GM23338 (cell line): ENCODE results near the gene IMPG2. TPM values are rescaled to one million over a fixed set of nuclear protein-coding genes. Genes with fewer than 3 reads are reported as not detected.

Source experiments
- ATAC-seq: fragments of 200-7000 bp; cut with Tn5 transposase; 3 replicates; pipeline ENCODE4 v1.9.1; 2020
- DNase-seq: peaks from one replicate; pipeline ENCODE4 v3.0.0-alpha.2; 2015; ENCODE audit warnings: low spot score
- H2AFZ ChIP-seq: fragments of 200-600 bp; sonication (generic); 2 replicates; pipeline ENCODE4 v1.8.0; 2016; ENCODE audit warnings: antibody characterized with exemption, mild to moderate bottlenecking, moderate library complexity
- H3F3A ChIP-seq: fragments of 200-600 bp; sonication (generic); replicated peaks from 2 replicates; pipeline ENCODE4 v1.8.0; 2017; ENCODE audit warnings: antibody characterized with exemption, mixed run types, low read depth
- H3K27ac ChIP-seq: fragments of 200-600 bp; sonication (generic); 2 replicates; pipeline ENCODE4 v1.6.1; 2016; ENCODE audit warnings: low read depth
- H3K27me3 ChIP-seq: fragments of 200-600 bp; sonication (generic); 2 replicates; pipeline ENCODE4 v1.8.0; 2016; ENCODE audit warnings: mild to moderate bottlenecking, mixed run types, moderate library complexity; ENCODE audit not compliant: insufficient read depth
- H3K36me3 ChIP-seq: fragments of 200-600 bp; sonication (generic); 2 replicates; pipeline ENCODE4 v1.8.0; 2016; ENCODE audit warnings: mild to moderate bottlenecking; ENCODE audit not compliant: insufficient read depth
- H3K4me1 ChIP-seq: fragments of 200-600 bp; sonication (generic); 2 replicates; pipeline ENCODE4 v1.8.0; 2016; ENCODE audit warnings: mild to moderate bottlenecking, moderate library complexity; ENCODE audit not compliant: insufficient read depth
- H3K4me2 ChIP-seq: fragments of 200-600 bp; sonication (generic); 2 replicates; pipeline ENCODE4 v1.7.1; 2017; ENCODE audit warnings: mixed run types
- H3K4me3 ChIP-seq: fragments of 200-600 bp; sonication (generic); 2 replicates; pipeline ENCODE4 v1.6.1; 2016; ENCODE audit warnings: mixed run types
- H3K79me2 ChIP-seq: fragments of 200-600 bp; sonication (generic); replicated peaks from 2 replicates; pipeline ENCODE4 v1.8.0; 2017; ENCODE audit warnings: mild to moderate bottlenecking; ENCODE audit not compliant: insufficient read depth
- H3K9me2 ChIP-seq: fragments of 200-600 bp; sonication (generic); 2 replicates; pipeline ENCODE4 v1.8.0; 2017; ENCODE audit not compliant: insufficient read depth
- H4K20me1 ChIP-seq: fragments of 200-600 bp; sonication (generic); replicated peaks from 2 replicates; pipeline ENCODE4 v1.8.0; 2017; ENCODE audit warnings: mild to moderate bottlenecking; ENCODE audit not compliant: insufficient read depth
- H3K27ac Mint-ChIP-seq: 2 replicates; pipeline ENCODE4 v1.8.0; 2020; ENCODE audit warnings: inconsistent platforms, mild to moderate bottlenecking, moderate library complexity, mixed read lengths
- H3K27me3 Mint-ChIP-seq: 3 replicates; pipeline ENCODE4 v1.8.0; 2022; ENCODE audit warnings: low read depth, mild to moderate bottlenecking, moderate library complexity, mixed read lengths, inconsistent platforms; ENCODE audit not compliant: insufficient read depth, poor library complexity
- H3K36me3 Mint-ChIP-seq: 3 replicates; pipeline ENCODE4 v1.8.0; 2021; ENCODE audit warnings: low read depth, mild to moderate bottlenecking, inconsistent platforms, moderate library complexity, mixed read lengths
- H3K4me1 Mint-ChIP-seq: 3 replicates; pipeline ENCODE4 v1.8.0; 2020; ENCODE audit warnings: mild to moderate bottlenecking, inconsistent platforms, mixed read lengths
- H3K4me3 Mint-ChIP-seq: 3 replicates; pipeline ENCODE4 v1.8.0; 2021; ENCODE audit warnings: moderate library complexity, mild to moderate bottlenecking, inconsistent platforms, mixed read lengths
- H3K9me3 Mint-ChIP-seq: 3 replicates; pipeline ENCODE4 v1.8.0; 2020; ENCODE audit warnings: moderate library complexity, mild to moderate bottlenecking, inconsistent platforms, mixed read lengths
- CREB1 ChIP-seq: fragments of 250-450 bp; sonication (Bioruptor Pico); IDR thresholded peaks from 2 replicates; pipeline ENCODE4 v1.5.0; 2020; ENCODE audit warnings: low read depth, mild to moderate bottlenecking, moderate library complexity
- CTCF ChIP-seq, 2 experiments: fragments of 200-600 bp in 1 of 2; sonication (generic) in 1 of 2; conservative IDR thresholded peaks; 2 replicates each; pipeline versions ENCODE4 v1.5.1 to v1.6.1; 2016 to 2017; ENCODE audit warnings: antibody characterized with exemption in 2 of 2, low read depth in 2 of 2, mild to moderate bottlenecking in 2 of 2, moderate library complexity in 1 of 2
- ETS1 ChIP-seq: IDR thresholded peaks from 2 replicates; pipeline ENCODE4 v1.6.1; 2016; ENCODE audit warnings: antibody characterized with exemption
- EZH2 ChIP-seq: fragments of 200-600 bp; sonication (generic); IDR thresholded peaks from one replicate; pipeline ENCODE4 v1.8.0; 2017; ENCODE audit warnings: antibody characterized with exemption, mild to moderate bottlenecking, low read depth; ENCODE audit not compliant: unreplicated experiment
- EZH2phosphoT487 ChIP-seq: fragments of 200-600 bp; sonication (generic); IDR thresholded peaks from one replicate; pipeline ENCODE4 v1.8.1; 2018; ENCODE audit warnings: antibody characterized with exemption; ENCODE audit not compliant: unreplicated experiment
- JUNB ChIP-seq: IDR thresholded peaks from one replicate; pipeline ENCODE4 v1.6.1; 2016; ENCODE audit warnings: antibody characterized with exemption; ENCODE audit not compliant: unreplicated experiment
- NANOG ChIP-seq: IDR thresholded peaks from 2 replicates; pipeline ENCODE4 v1.6.1; 2016; ENCODE audit warnings: antibody characterized with exemption, borderline replicate concordance
- POLR2AphosphoS5 ChIP-seq: IDR thresholded peaks from 2 replicates; pipeline ENCODE4 v1.6.1; 2016; ENCODE audit warnings: antibody characterized with exemption, low read depth
- REST ChIP-seq: IDR thresholded peaks from one replicate; pipeline ENCODE4 v1.6.1; 2018; ENCODE audit warnings: antibody characterized with exemption; ENCODE audit not compliant: unreplicated experiment
- STAT1 ChIP-seq: IDR thresholded peaks from one replicate; pipeline ENCODE4 v1.6.1; 2016; ENCODE audit warnings: antibody characterized with exemption; ENCODE audit not compliant: unreplicated experiment
- ZNF114 ChIP-seq: fragments of 250-450 bp; sonication (Bioruptor Pico); IDR thresholded peaks from 2 replicates; pipeline ENCODE4 v1.5.0; 2020; ENCODE audit warnings: mild to moderate bottlenecking, moderate library complexity
- ZNF331 ChIP-seq: fragments of 250-450 bp; sonication (Bioruptor Pico); IDR thresholded peaks from 2 replicates; pipeline ENCODE4 v1.5.0; 2020; ENCODE audit warnings: low read depth, mild to moderate bottlenecking, moderate library complexity
- ZNF462 ChIP-seq: fragments of 250-450 bp; sonication (Bioruptor Pico); IDR thresholded peaks from 2 replicates; pipeline ENCODE4 v1.5.0; 2020; ENCODE audit warnings: mild to moderate bottlenecking, moderate library complexity
- polyA plus RNA-seq: library from polyadenylated mRNA; unstranded; fragments of >200 nt; fragmentation: Nextera tagmentation; extraction: Ambion mirVana; gene quantifications from 2 replicates; pipeline ENCODE4 v1.2.1, GENCODE V29; 2016
- total RNA-seq: library from RNA; depleted of rRNA; stranded (reverse); fragments of >200 nt; shearing (Covaris generic); gene quantifications from 2 replicates; pipeline ENCODE4 v1.2.3, GENCODE V29; 2014

The IMPG2 gene
- total and polyA plus RNA-seq, 2 experiments from 2014 or later = not detected

- 0 out of 2 replicates have a peak, but pooled peaks cover 4% of the 10 kb centered on the region for H3K9me2 ChIP-seq
- Mint-ChIP-seq H3K9me3 (peaks cover 39% of the 10 kb centered on the region), H3K4me1 (no peaks in the 10 kb centered on the region), H3K36me3 (peaks cover 23% of the 10 kb centered on the region), H3K27me3 (peaks cover 2% of the 10 kb centered on the region), H3K4me3 (no peak overlapping the region), H3K27ac (no peak overlapping the region)
- H3F3A ChIP-seq = no peaks in the 10 kb centered on the region
- 0 out of 2 replicates have a peak, but pooled peaks cover 6% of the 10 kb centered on the region for H3K36me3 ChIP-seq
- DNase-seq (no peak), ATAC-seq (no peak)
- H3K79me2 ChIP-seq = no peaks in the 10 kb centered on the region
- H2AFZ ChIP-seq = no peak overlapping the region
- H3K27ac ChIP-seq = no peak overlapping the region
- no peaks in the 10 kb centered on the region for H3K4me1 ChIP-seq
- H3K27me3 ChIP-seq = no peaks in the 10 kb centered on the region
- H3K4me2 ChIP-seq = no peak overlapping the region
- TF ChIP-seq CTCF (conservative IDR thresholded peaks at IDR 0.05; ENCODE audit: low read depth in 2 of 2) (no peak), JUNB (no peak), ZNF462 (CRISPR knock-in tag) (no peak), EZH2 (no peak), ETS1 (no peak), ZNF114 (CRISPR knock-in tag) (no peak), NANOG (no peak), REST (no peak), EZH2phosphoT487 (no peak), CREB1 (CRISPR knock-in tag) (no peak), POLR2AphosphoS5 (no peak), ZNF331 (CRISPR knock-in tag) (no peak), STAT1 (no peak)
- H3K4me3 ChIP-seq = no peak overlapping the region
- H4K20me1 ChIP-seq = no peaks in the 10 kb centered on the region
Observed at GRCh38 chr3:101217472-101218245, 102.7 kb downstream of the IMPG2 start.
